ENCODE measurements around the gene SSR4.

The SSR4 gene

GRCh38 chrX:153755136-153755535 lies 39.3 kb upstream of the SSR4 start:
- no peak for DNase-seq (ENCODE audit: low read depth in 1 of 2, low spot score in 1 of 2)
- Histone ChIP-seq H3K27me3 (ENCODE audit: insufficient read depth, poor library complexity, severe bottlenecking) (no peaks in the 10 kb centered on the region), H3K4me3 (replicated peaks; ENCODE audit: insufficient read depth, low read length) (no peak overlapping the region), H3K27ac (replicated peaks) (no peak overlapping the region)
- TF ChIP-seq REST (IDR thresholded peaks at IDR 0.05; ENCODE audit: insufficient replicate concordance, low read depth) (no peak), GABPA (IDR thresholded peaks at IDR 0.05; ENCODE audit: low read depth) (no peak), CTCF (IDR thresholded peaks at IDR 0.05; ENCODE audit: insufficient read depth, low read length) (no peak), SPI1 (IDR thresholded peaks at IDR 0.05; ENCODE audit: borderline replicate concordance, low read depth) (no peak), POLR2AphosphoS5 (IDR thresholded peaks at IDR 0.05; ENCODE audit: low read depth) (no peak)

GRCh38 chrX:153761863-153762262 lies 32.6 kb upstream of the SSR4 start:
- no peak for TF ChIP-seq REST (IDR thresholded peaks at IDR 0.05; ENCODE audit: insufficient replicate concordance, low read depth)
- no peak for TF ChIP-seq POLR2AphosphoS5 (IDR thresholded peaks at IDR 0.05; ENCODE audit: low read depth)
- no peak for TF ChIP-seq GABPA (IDR thresholded peaks at IDR 0.05; ENCODE audit: low read depth)
- H3K27ac ChIP-seq (replicated peaks) = no peak overlapping the region
- no peak overlapping the region for H3K4me3 ChIP-seq (replicated peaks; ENCODE audit: insufficient read depth, low read length)
- no peaks in the 10 kb centered on the region for H3K27me3 ChIP-seq (ENCODE audit: insufficient read depth, poor library complexity, severe bottlenecking)
- DNase-seq (ENCODE audit: low read depth in 1 of 2, low spot score in 1 of 2) = no peak

- Histone ChIP-seq H3K4me3 (replicated peaks; ENCODE audit: insufficient read depth, low read length) (no peak overlapping the region), H3K27me3 (ENCODE audit: insufficient read depth, poor library complexity, severe bottlenecking) (no peaks in the 10 kb centered on the region), H3K27ac (replicated peaks) (no peak overlapping the region)
- DNase-seq (ENCODE audit: low read depth in 1 of 2, low spot score in 1 of 2) = no peak
- TF ChIP-seq POLR2AphosphoS5 (IDR thresholded peaks at IDR 0.05; ENCODE audit: low read depth) = no peak
- no peak for TF ChIP-seq GABPA (IDR thresholded peaks at IDR 0.05; ENCODE audit: low read depth)
- no peak for TF ChIP-seq REST (IDR thresholded peaks at IDR 0.05; ENCODE audit: insufficient replicate concordance, low read depth)
- no peak for TF ChIP-seq SPI1 (IDR thresholded peaks at IDR 0.05; ENCODE audit: borderline replicate concordance, low read depth)
- TF ChIP-seq CTCF (IDR thresholded peaks at IDR 0.05; ENCODE audit: insufficient read depth, low read length) = no peak
Measured at GRCh38 chrX:153762626-153763173, 31.8 kb upstream of the SSR4 start.
